Spinal cord (tissue), 10 donors: ENCODE measurements around the gene DAPK3. TPM values are rescaled to one million over a fixed set of nuclear protein-coding genes. Genes with fewer than 3 reads are reported as not detected.
"Not testable (repeated sequence)": the region's sequence is repeated elsewhere in the genome, so short reads cannot be mapped to it uniquely, and the experiment has no call there.

Experiments used
- DNase-seq, 6 donors: peaks; one replicate each; pipeline versions ENCODE4 v3.0.0 to v3.0.0-alpha.2; 2013 to 2015; ENCODE audit warnings: low spot score in 6 of 6, low read depth in 4 of 6
- H3K27ac ChIP-seq: one replicate; pipeline ENCODE4 v1.5.1; 2013; ENCODE audit warnings: low read depth, low read length, control low read depth
- H3K27me3 ChIP-seq: one replicate; pipeline ENCODE4 v1.6.1; 2013; ENCODE audit warnings: low read length; ENCODE audit not compliant: control insufficient read depth, insufficient read depth
- H3K36me3 ChIP-seq: one replicate; pipeline ENCODE4 v1.6.1; 2013; ENCODE audit warnings: low read length; ENCODE audit not compliant: control insufficient read depth, insufficient read depth
- H3K4me1 ChIP-seq: one replicate; pipeline ENCODE4 v1.6.1; 2013; ENCODE audit warnings: low read length; ENCODE audit not compliant: control insufficient read depth, insufficient read depth
- H3K4me3 ChIP-seq: one replicate; pipeline ENCODE4 v1.5.1; 2013; ENCODE audit warnings: low read depth, low read length, control low read depth
- H3K9me3 ChIP-seq: one replicate; pipeline ENCODE4 v1.6.1; 2013; ENCODE audit warnings: low read length; ENCODE audit not compliant: control insufficient read depth, insufficient read depth
- WGBS: methylation state at CpG from one replicate; pipeline ENCODE4 v1.1.5; 2013; ENCODE audit warnings: missing lambda C conversion rate; ENCODE audit not compliant: insufficient coverage; 5-methylcytosine and 5-hydroxymethylcytosine counted together
- polyA plus RNA-seq, 2 donors: library from polyadenylated mRNA; unstranded; fragments of 120-200 nt; gene quantifications; one replicate each; pipeline ENCODE4 v1.2.1, GENCODE V29; 2013; ENCODE audit not compliant: insufficient read length in 2 of 2
- total RNA-seq, 2 donors: library from RNA; depleted of rRNA in 1 of 2; stranded (reverse); fragments of 120-200 nt in 1 of 2; fragments of >200 nt in 1 of 2; gene quantifications; one replicate each; pipeline versions ENCODE4 v1.2.3 to v1.2.4, GENCODE V29; 2013 to 2014
- donor health status: healthy.

Gene DAPK3
- total and polyA plus RNA-seq, 4 donors = 40.1 to 79.6 (median 59.7) TPM

- 90% methylated on average over 10 of the region's 11 CpGs for WGBS
- Histone ChIP-seq H3K27ac (no peak overlapping the region), H3K9me3 (no peaks in the 10 kb centered on the region), H3K36me3 (no peaks in the 10 kb centered on the region), H3K4me1 (no peaks in the 10 kb centered on the region), H3K4me3 (no peak overlapping the region), H3K27me3 (no peaks in the 10 kb centered on the region)
- DNase-seq = no peak
Observed at GRCh38 chr19:3944018-3944721, 26.7 kb downstream of the DAPK3 start.

DNA sequence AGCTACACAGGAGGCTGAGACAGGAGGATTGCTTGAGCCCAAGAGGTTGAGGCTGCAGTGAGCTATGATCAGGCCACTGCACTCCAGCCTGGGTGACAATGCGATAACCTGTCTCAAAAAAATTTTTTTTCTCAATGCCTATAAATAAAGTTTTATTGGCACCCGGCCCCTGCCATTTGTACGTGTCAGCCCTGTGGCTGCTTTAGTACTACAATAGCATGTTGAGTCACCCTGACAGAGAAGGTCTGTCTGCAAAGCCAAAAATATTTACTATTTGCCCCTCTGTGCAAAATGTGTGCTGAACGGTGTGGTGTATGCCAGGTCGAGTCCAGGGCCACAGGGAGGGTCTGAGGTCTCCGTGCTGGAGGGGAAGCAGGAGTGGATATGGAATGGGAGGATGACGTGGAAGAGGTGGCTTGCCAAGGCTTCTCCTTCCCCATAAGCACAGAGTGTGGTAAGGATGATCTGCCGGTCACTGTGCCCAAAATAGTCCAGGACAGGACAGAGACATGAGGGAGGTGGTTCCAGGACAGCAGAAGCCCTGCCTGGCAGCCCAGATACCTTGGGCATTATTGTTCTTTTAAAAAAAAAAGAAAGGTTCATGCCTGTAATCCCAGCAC, 28.0 kb downstream of the DAPK3 start:
- no peaks in the 10 kb centered on the region for H3K9me3 ChIP-seq
- no peaks in the 10 kb centered on the region for H3K36me3 ChIP-seq
- H3K27me3 ChIP-seq = no peaks in the 10 kb centered on the region
- no peak for DNase-seq
- H3K27ac ChIP-seq = no peak overlapping the region
- H3K4me3 ChIP-seq = no peak overlapping the region
- WGBS = 89% methylated on average over 6 of the region's 8 CpGs
- H3K4me1 ChIP-seq = no peaks in the 10 kb centered on the region

DNA sequence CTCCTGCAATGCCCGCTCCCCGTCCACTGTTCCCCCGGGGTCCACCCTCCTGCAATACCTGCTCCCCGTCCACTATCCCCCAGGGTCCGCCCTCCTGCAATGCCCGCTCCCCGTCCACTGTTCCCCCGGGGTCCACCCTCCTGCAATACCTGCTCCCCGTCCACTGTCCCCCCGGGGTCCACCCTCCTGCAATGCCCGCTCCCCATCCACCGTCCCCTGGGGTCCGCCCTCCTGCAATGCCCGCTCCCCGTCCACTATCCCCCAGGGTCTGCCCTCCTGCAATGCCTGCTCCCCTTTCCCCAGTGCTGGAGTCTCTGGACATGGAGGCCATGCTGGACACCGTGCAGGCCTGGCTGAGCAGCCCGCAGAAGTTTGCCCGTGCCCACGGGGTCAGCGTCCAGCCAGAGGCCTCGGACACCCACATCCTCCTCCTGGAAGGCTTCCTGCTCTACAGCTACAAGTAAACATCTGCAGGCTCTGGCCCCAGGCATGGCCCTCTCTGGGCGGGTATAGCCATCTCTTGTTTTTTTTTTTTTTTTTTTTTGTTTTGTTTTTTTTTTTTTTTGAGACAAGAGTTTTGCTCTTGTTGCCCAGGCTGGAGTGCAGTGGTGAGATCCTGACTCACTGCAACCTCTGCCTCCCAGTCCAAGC, 32.5 kb downstream of the DAPK3 start:
- not testable (repeated sequence) for H3K9me3 ChIP-seq, H3K27ac ChIP-seq, H3K4me3 ChIP-seq, H3K4me1 ChIP-seq, H3K36me3 ChIP-seq, DNase-seq
- peaks cover 15% of the 10 kb centered on the region for H3K27me3 ChIP-seq
- 93% methylated on average over 20 of the region's 22 CpGs for WGBS

GRCh38 chr19:3936506-3937442, 34.1 kb downstream of the DAPK3 start:
- DNase-seq = no peak
- Histone ChIP-seq H3K27ac (no peak overlapping the region), H3K27me3 (peaks cover 22% of the 10 kb centered on the region), H3K9me3 (no peaks in the 10 kb centered on the region), H3K36me3 (no peaks in the 10 kb centered on the region), H3K4me3 (no peak overlapping the region), H3K4me1 (peaks cover 10% of the 10 kb centered on the region)
- WGBS = 87% methylated on average over 12 of the region's 29 CpGs

DNA sequence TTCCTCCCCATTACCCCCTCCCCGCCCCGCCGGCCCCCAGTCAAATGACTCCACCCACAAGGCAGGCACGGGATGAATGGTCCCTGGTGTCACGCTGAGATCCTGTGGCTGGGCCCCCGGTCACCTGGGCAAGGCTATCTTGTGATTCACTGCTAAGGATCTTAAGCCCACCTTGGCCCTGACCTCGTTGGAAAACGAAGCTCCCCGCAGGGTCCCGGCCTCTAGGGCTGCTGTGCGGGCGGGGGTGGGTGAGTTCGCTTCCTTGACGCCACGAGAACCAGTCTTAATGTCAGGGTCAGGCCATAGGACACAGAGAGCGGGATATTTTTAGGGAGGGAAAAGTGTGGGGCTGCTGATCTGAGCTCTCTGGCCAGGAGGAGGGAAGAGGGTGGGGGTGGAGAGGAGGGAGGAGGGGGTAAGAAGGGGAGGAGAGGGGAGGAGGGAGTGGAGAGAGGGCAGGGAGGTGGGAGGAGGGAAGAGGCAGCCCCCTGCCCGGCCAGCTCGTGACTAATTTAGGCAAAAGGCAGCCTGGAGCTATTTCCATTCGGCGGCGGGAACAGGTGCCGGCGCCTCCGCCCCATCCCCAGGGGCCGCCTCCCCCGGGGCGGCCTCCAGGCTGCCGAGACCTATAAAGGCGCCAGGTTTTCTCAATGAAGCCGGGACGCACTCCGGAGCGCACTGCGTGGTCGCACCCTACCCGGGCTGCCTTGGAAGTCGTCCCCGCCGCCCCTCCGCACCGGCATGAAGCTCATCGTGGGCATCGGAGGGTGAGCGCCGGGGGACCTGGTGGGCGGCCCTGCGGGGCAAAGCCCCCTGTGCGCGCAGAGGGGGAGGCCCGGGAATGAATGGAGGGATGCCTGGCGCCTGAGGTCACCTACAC, 37.7 kb downstream of the DAPK3 start, which contains the start of gene NMRK2:
Gene NMRK2, plus strand, starts transcription at position 139 of the 880 bp plus-strand sequence. Its CDS starts 603 bp downstream, at position 742.
- peaks cover 10% of the 10 kb centered on the region for H3K4me1 ChIP-seq
- no peaks in the 10 kb centered on the region for H3K36me3 ChIP-seq
- under 1% methylated on average over 47 of the region's 51 CpGs for WGBS
- H3K27me3 ChIP-seq = peaks cover 22% of the 10 kb centered on the region
- H3K4me3 ChIP-seq = no peak within 1 kb of the TSS
- H3K27ac ChIP-seq = no peak within 1 kb of the TSS
- no peak for DNase-seq
- H3K9me3 ChIP-seq = no peaks in the 10 kb centered on the region

- H3K9me3 ChIP-seq = no peaks in the 10 kb centered on the region
- H3K27ac ChIP-seq = no peak overlapping the region
- DNase-seq = no peak
- H3K27me3 ChIP-seq = peaks cover 22% of the 10 kb centered on the region
- H3K4me3 ChIP-seq = no peak overlapping the region
- peaks cover 10% of the 10 kb centered on the region for H3K4me1 ChIP-seq
- 76% methylated on average over 8 of the region's 8 CpGs for WGBS
- H3K36me3 ChIP-seq = peaks cover 7% of the 10 kb centered on the region
Observed at GRCh38 chr19:3931041-3931440, 39.9 kb downstream of the DAPK3 start.

GRCh38 chr19:3923912-3924311, 47.0 kb downstream of the DAPK3 start:
- H3K4me1 ChIP-seq = no peaks in the 10 kb centered on the region
- H3K27me3 ChIP-seq = no peaks in the 10 kb centered on the region
- DNase-seq = no peak
- H3K4me3 ChIP-seq = no peak overlapping the region
- 88% methylated on average over 1 of the region's 1 CpG for WGBS
- H3K36me3 ChIP-seq = peaks cover 64% of the 10 kb centered on the region
- peaks cover 4% of the 10 kb centered on the region for H3K9me3 ChIP-seq
- H3K27ac ChIP-seq = no peak overlapping the region

DNA sequence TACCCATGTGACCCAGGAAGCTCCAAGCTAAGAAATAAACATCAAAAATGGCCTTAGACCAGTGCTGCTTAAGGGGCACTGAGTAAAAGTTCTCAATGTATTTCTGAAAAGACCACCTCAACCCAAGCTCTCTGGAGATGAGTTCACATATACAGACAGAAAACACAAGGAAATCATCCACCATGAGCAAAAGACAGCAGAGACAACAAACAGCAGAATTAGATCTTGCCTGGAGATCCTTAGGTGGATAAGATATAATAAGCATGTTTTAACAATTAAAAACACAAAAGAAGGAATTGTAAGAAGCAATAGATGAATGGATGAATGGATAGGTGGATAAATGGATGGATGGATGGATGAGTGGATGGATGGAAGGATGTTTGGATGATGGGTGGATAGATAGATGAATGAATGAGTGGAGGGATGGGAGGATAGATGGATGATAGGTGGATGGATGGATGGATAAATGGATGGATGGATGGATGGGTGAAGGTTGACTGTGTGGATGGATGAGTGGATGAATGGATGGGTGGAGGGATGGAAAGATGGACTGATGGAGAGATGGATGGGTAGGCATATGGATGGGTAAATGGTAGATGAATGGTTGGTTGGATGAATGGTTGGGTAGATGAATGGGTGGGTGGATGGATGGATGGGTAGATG, 47.7 kb downstream of the DAPK3 start:
- Histone ChIP-seq H3K27me3 (no peaks in the 10 kb centered on the region), H3K4me3 (no peak overlapping the region), H3K9me3 (peaks cover 4% of the 10 kb centered on the region), H3K27ac (no peak overlapping the region), H3K36me3 (peaks cover 71% of the 10 kb centered on the region), H3K4me1 (no peaks in the 10 kb centered on the region)
- no peak for DNase-seq
